ENCODE measurements around the gene SHISA4.
"Not testable (repeated sequence)": the region's sequence is repeated elsewhere in the genome, so short reads cannot be mapped to it uniquely, and the experiment has no call there.

The SHISA4 gene

GRCh38 chr1:201850053-201850397 is 38.7 kb upstream of the SHISA4 start:
- H3K23ac ChIP-seq (ENCODE audit: low read length), result no peak overlapping the region
- WGBS (ENCODE audit: extremely low coverage, insufficient coverage, low lambda C conversion rate), result no CpG with 5 or more reads among the region's 1 CpG
- no peak overlapping the region for H4K5ac ChIP-seq (ENCODE audit: low read length)
- no peak overlapping the region for H3K27ac ChIP-seq (ENCODE audit: low read depth, low read length)
- no peak overlapping the region for H2BK5ac ChIP-seq (ENCODE audit: low read length)
- no peak overlapping the region for H2BK120ac ChIP-seq (ENCODE audit: low read depth, low read length)
- peak overlapping the region; percentile 27 for H3K56ac ChIP-seq (ENCODE audit: low read length)
- H3K18ac ChIP-seq (ENCODE audit: low read length), result no peak overlapping the region
- H3K4ac ChIP-seq (ENCODE audit: low read depth, low read length), result no peak overlapping the region
- peaks cover 4% of the 10 kb centered on the region for H3K79me1 ChIP-seq (ENCODE audit: low read length)
- DNase-seq, result peak; percentile 72
- H3K79me2 ChIP-seq (ENCODE audit: control insufficient read depth, insufficient read depth, low read length), result peaks cover 21% of the 10 kb centered on the region
- no peak overlapping the region for H3K4me3 ChIP-seq (ENCODE audit: low read length)
- no peaks in the 10 kb centered on the region for H3K27me3 ChIP-seq (ENCODE audit: insufficient read depth, low read length, poor library complexity)
- peaks cover 2% of the 10 kb centered on the region for H3K36me3 ChIP-seq (ENCODE audit: control insufficient read depth, insufficient read depth, low read length)
- H4K8ac ChIP-seq (ENCODE audit: low read depth, low read length), result no peak overlapping the region
- no peaks in the 10 kb centered on the region for H3K4me1 ChIP-seq (ENCODE audit: control insufficient read depth, low read depth, low read length)
- no peak overlapping the region for H3K9ac ChIP-seq (ENCODE audit: low read length)
- no peak overlapping the region for H2BK15ac ChIP-seq (replicated peaks; ENCODE audit: low read depth)
- no peak overlapping the region for H2AK5ac ChIP-seq (ENCODE audit: low read length)
- no peak overlapping the region for H3K4me2 ChIP-seq (ENCODE audit: low read length)

GRCh38 chr1:201851949-201852348 is 36.7 kb upstream of the SHISA4 start:
- no peak for DNase-seq
- Histone ChIP-seq H2BK120ac (ENCODE audit: low read depth, low read length) (no peak overlapping the region), H3K9ac (ENCODE audit: low read length) (no peak overlapping the region), H3K23ac (ENCODE audit: low read length) (no peak overlapping the region), H3K18ac (ENCODE audit: low read length) (no peak overlapping the region), H2BK5ac (ENCODE audit: low read length) (no peak overlapping the region), H3K4me2 (ENCODE audit: low read length) (no peak overlapping the region), H4K8ac (ENCODE audit: low read depth, low read length) (no peak overlapping the region), H3K4me3 (ENCODE audit: low read length) (no peak overlapping the region), H2BK15ac (replicated peaks; ENCODE audit: low read depth) (no peak overlapping the region), H3K27ac (ENCODE audit: low read depth, low read length) (no peak overlapping the region), H4K5ac (ENCODE audit: low read length) (no peak overlapping the region), H3K56ac (ENCODE audit: low read length) (no peak overlapping the region), H3K36me3 (ENCODE audit: control insufficient read depth, insufficient read depth, low read length) (peaks cover 2% of the 10 kb centered on the region), H3K27me3 (ENCODE audit: insufficient read depth, low read length, poor library complexity) (no peaks in the 10 kb centered on the region), H3K4ac (ENCODE audit: low read depth, low read length) (no peak overlapping the region), H2AK5ac (ENCODE audit: low read length) (no peak overlapping the region), H3K79me1 (ENCODE audit: low read length) (no peaks in the 10 kb centered on the region), H3K4me1 (ENCODE audit: control insufficient read depth, low read depth, low read length) (no peaks in the 10 kb centered on the region), H3K79me2 (ENCODE audit: control insufficient read depth, insufficient read depth, low read length) (peaks cover 4% of the 10 kb centered on the region)
- WGBS (ENCODE audit: extremely low coverage, insufficient coverage, low lambda C conversion rate), result no CpG with 5 or more reads among the region's 1 CpG

DNA sequence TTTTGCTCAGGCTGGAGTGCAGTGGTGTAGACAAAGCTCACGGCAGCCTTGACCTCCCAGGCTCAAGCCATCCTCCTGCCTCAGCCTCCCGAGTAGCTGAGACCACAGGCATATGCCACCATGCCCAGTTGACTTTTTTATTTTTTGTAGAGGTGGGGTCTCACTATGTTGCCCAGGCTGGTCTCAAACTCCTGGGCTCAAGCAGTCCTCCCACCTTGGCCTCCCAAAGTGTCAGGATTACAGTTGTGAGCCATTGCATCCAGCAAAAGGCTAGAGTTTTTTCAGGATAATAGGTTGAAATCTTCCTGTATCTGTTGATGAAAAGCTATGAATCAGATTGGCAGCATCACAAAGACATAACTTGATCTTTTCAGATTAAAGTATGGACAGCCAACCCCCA is 32.0 kb upstream of the SHISA4 start:
- H3K4me3 ChIP-seq (ENCODE audit: low read length); H3K4me2 ChIP-seq (ENCODE audit: low read length); H2AK5ac ChIP-seq (ENCODE audit: low read length); H3K4me1 ChIP-seq (ENCODE audit: control insufficient read depth, low read depth, low read length); DNase-seq; H3K27ac ChIP-seq (ENCODE audit: low read depth, low read length); H3K56ac ChIP-seq (ENCODE audit: low read length); H3K79me1 ChIP-seq (ENCODE audit: low read length); H3K4ac ChIP-seq (ENCODE audit: low read depth, low read length); H3K18ac ChIP-seq (ENCODE audit: low read length); H2BK15ac ChIP-seq (replicated peaks; ENCODE audit: low read depth); H4K5ac ChIP-seq (ENCODE audit: low read length); H4K8ac ChIP-seq (ENCODE audit: low read depth, low read length); H3K23ac ChIP-seq (ENCODE audit: low read length); H3K27me3 ChIP-seq (ENCODE audit: insufficient read depth, low read length, poor library complexity); H3K9ac ChIP-seq (ENCODE audit: low read length); H2BK5ac ChIP-seq (ENCODE audit: low read length); H3K79me2 ChIP-seq (ENCODE audit: control insufficient read depth, insufficient read depth, low read length); H3K36me3 ChIP-seq (ENCODE audit: control insufficient read depth, insufficient read depth, low read length); H2BK120ac ChIP-seq (ENCODE audit: low read depth, low read length): not testable (repeated sequence)
- no CpG with 5 or more reads among the region's 2 CpGs for WGBS (ENCODE audit: extremely low coverage, insufficient coverage, low lambda C conversion rate)

- Histone ChIP-seq H4K5ac (ENCODE audit: low read length) (no peak overlapping the region), H3K79me1 (ENCODE audit: low read length) (no peaks in the 10 kb centered on the region), H3K9ac (ENCODE audit: low read length) (no peak overlapping the region), H3K56ac (ENCODE audit: low read length) (no peak overlapping the region), H2AK5ac (ENCODE audit: low read length) (no peak overlapping the region), H3K79me2 (ENCODE audit: control insufficient read depth, insufficient read depth, low read length) (no peaks in the 10 kb centered on the region), H3K27ac (ENCODE audit: low read depth, low read length) (no peak overlapping the region), H3K4me2 (ENCODE audit: low read length) (no peak overlapping the region), H3K27me3 (ENCODE audit: insufficient read depth, low read length, poor library complexity) (no peaks in the 10 kb centered on the region), H3K18ac (ENCODE audit: low read length) (no peak overlapping the region), H2BK5ac (ENCODE audit: low read length) (no peak overlapping the region), H3K23ac (ENCODE audit: low read length) (no peak overlapping the region), H4K8ac (ENCODE audit: low read depth, low read length) (no peak overlapping the region), H3K36me3 (ENCODE audit: control insufficient read depth, insufficient read depth, low read length) (peaks cover 9% of the 10 kb centered on the region), H3K4me1 (ENCODE audit: control insufficient read depth, low read depth, low read length) (no peaks in the 10 kb centered on the region), H2BK120ac (ENCODE audit: low read depth, low read length) (no peak overlapping the region), H2BK15ac (replicated peaks; ENCODE audit: low read depth) (no peak overlapping the region), H3K4me3 (ENCODE audit: low read length) (no peak overlapping the region), H3K4ac (ENCODE audit: low read depth, low read length) (no peak overlapping the region)
- no peak for DNase-seq
- no CpG with 5 or more reads among the region's 5 CpGs for WGBS (ENCODE audit: extremely low coverage, insufficient coverage, low lambda C conversion rate)
Observed at GRCh38 chr1:201859424-201859823, 29.3 kb upstream of the SHISA4 start.

DNA sequence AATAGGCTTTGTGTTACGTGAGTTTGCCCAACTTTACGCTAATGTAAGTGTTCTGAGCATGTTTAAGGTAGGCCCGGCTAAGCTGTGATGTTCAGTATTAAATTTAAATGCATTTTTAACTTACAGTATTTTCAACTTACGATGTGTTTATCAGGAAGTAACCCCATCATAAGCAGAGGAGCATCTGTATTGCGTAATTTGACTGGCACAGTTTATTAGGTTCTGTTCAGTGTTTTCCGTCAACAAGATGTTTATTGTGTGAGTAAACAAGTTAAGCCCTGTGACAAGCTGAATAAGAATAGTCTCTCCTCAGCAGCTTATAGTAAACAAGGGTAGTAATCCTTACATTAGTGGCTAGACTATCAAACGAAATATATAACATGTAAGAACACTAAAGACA is 27.2 kb upstream of the SHISA4 start:
- H3K4me3 ChIP-seq (ENCODE audit: low read length), result no peak overlapping the region
- no peak overlapping the region for H3K4me2 ChIP-seq (ENCODE audit: low read length)
- no CpG with 5 or more reads among the region's 7 CpGs for WGBS (ENCODE audit: extremely low coverage, insufficient coverage, low lambda C conversion rate)
- H2BK5ac ChIP-seq (ENCODE audit: low read length), result no peak overlapping the region
- DNase-seq, result no peak
- no peaks in the 10 kb centered on the region for H3K27me3 ChIP-seq (ENCODE audit: insufficient read depth, low read length, poor library complexity)
- no peak overlapping the region for H3K9ac ChIP-seq (ENCODE audit: low read length)
- no peaks in the 10 kb centered on the region for H3K4me1 ChIP-seq (ENCODE audit: control insufficient read depth, low read depth, low read length)
- H4K5ac ChIP-seq (ENCODE audit: low read length), result no peak overlapping the region
- no peak overlapping the region for H4K8ac ChIP-seq (ENCODE audit: low read depth, low read length)
- H2BK120ac ChIP-seq (ENCODE audit: low read depth, low read length), result no peak overlapping the region
- no peak overlapping the region for H3K56ac ChIP-seq (ENCODE audit: low read length)
- no peak overlapping the region for H3K18ac ChIP-seq (ENCODE audit: low read length)
- no peak overlapping the region for H3K27ac ChIP-seq (ENCODE audit: low read depth, low read length)
- no peaks in the 10 kb centered on the region for H3K79me1 ChIP-seq (ENCODE audit: low read length)
- no peak overlapping the region for H3K23ac ChIP-seq (ENCODE audit: low read length)
- H2AK5ac ChIP-seq (ENCODE audit: low read length), result no peak overlapping the region
- no peaks in the 10 kb centered on the region for H3K79me2 ChIP-seq (ENCODE audit: control insufficient read depth, insufficient read depth, low read length)
- H3K36me3 ChIP-seq (ENCODE audit: control insufficient read depth, insufficient read depth, low read length), result peaks cover 9% of the 10 kb centered on the region
- H3K4ac ChIP-seq (ENCODE audit: low read depth, low read length), result no peak overlapping the region
- H2BK15ac ChIP-seq (replicated peaks; ENCODE audit: low read depth), result no peak overlapping the region

- Histone ChIP-seq H3K56ac (ENCODE audit: low read length) (no peak overlapping the region), H4K5ac (ENCODE audit: low read length) (no peak overlapping the region), H2BK15ac (replicated peaks; ENCODE audit: low read depth) (no peak overlapping the region), H2BK5ac (ENCODE audit: low read length) (no peak overlapping the region), H3K27me3 (ENCODE audit: insufficient read depth, low read length, poor library complexity) (no peaks in the 10 kb centered on the region), H4K8ac (ENCODE audit: low read depth, low read length) (no peak overlapping the region), H3K9ac (ENCODE audit: low read length) (no peak overlapping the region), H3K4me1 (ENCODE audit: control insufficient read depth, low read depth, low read length) (no peaks in the 10 kb centered on the region), H3K23ac (ENCODE audit: low read length) (no peak overlapping the region), H3K79me1 (ENCODE audit: low read length) (no peaks in the 10 kb centered on the region), H3K4ac (ENCODE audit: low read depth, low read length) (no peak overlapping the region), H2BK120ac (ENCODE audit: low read depth, low read length) (no peak overlapping the region), H3K4me2 (ENCODE audit: low read length) (no peak overlapping the region), H3K27ac (ENCODE audit: low read depth, low read length) (no peak overlapping the region), H3K36me3 (ENCODE audit: control insufficient read depth, insufficient read depth, low read length) (peaks cover 26% of the 10 kb centered on the region), H3K18ac (ENCODE audit: low read length) (no peak overlapping the region), H3K4me3 (ENCODE audit: low read length) (no peak overlapping the region), H2AK5ac (ENCODE audit: low read length) (no peak overlapping the region), H3K79me2 (ENCODE audit: control insufficient read depth, insufficient read depth, low read length) (no peaks in the 10 kb centered on the region)
- no peak for DNase-seq
- WGBS (ENCODE audit: extremely low coverage, insufficient coverage, low lambda C conversion rate), result no CpG with 5 or more reads among the region's 10 CpGs
Observed at GRCh38 chr1:201870397-201870796, 18.3 kb upstream of the SHISA4 start.
